ENCODE results near the gene PLG.
"Not testable (repeated sequence)": the region's sequence is repeated elsewhere in the genome, so short reads cannot be mapped to it uniquely, and the experiment has no call there.

PLG gene

DNA sequence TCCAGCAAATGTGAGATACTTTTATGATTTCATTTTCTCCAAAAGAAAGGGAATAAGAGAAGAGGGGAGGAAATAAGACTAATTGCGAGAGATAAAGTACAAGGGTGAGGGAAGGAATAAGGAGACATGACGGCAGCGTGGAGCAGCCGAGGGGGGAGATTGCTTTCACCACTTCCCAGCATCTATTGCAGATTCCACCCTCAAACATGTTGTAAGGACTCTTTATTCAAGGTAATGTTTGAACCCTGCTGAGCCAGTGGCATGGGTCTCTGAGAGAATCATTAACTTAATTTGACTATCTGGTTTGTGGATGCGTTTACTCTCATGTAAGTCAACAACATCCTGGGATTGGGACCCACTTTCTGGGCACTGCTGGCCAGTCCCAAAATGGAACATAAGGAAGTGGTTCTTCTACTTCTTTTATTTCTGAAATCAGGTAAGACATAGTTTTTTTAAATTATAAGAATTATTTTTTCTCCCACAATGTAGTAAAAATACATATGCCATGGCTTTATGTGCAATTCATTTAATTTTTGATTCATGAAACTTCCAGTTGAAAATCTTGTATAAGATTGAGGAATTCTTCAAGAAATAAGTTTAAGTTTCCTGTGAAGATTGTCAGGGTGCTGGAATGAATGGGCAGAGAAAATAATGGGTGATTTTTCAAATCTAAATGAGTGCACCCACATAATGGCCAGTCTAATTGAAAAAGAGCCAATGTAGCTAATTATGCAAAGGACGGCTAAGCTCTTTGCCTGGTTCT is at the start of gene PLG:
PLG (plus strand) TSS at position 327 of the 763 bp plus-strand sequence; CDS start at position 388, 61 bp downstream.
- not testable (repeated sequence) for DNase-seq (ENCODE audit: extremely low read depth, low read depth)

DNA sequence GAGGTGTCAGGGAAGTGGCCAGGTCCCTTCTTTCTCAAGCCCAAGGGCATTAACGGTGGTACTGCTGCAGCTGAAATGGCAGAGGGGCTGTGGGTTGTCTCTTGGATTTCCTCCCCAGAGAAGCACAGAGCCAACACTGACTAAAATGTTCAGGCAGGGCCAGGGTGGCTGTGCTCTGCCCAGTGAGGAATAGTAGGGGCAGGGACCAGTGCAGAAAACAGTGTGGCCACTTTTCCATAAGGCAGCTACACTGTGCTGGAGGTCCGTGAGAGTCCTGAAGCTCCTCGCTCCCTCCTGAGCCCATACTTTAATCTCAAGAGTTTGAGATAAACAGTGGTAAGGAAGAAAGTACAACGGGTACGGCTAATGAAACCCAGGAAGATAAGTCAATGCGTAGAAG is 42.5 kb upstream of the PLG start:
- no peak for DNase-seq (ENCODE audit: extremely low read depth, low read depth)

DNA sequence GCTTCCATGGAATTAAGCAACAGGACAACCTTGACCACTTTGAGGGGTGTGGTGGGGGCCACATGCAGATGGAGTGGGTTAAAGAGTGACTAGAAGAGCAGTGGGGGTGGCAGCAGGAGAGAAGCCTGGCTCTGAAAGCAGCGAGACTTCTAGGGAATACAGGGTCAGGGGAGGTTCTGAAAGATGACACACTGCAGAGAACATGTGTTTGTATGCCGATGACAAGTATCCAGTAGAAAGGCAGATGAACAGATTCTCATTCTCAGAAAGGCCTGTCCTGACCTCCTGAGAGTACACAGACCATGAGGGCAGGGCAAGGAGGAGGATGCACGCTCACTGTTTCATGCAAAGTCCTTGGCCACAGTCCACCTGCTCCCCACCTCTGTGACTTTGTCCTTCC is 40.8 kb upstream of the PLG start:
- no peak for DNase-seq (ENCODE audit: extremely low read depth, low read depth)
- TF ChIP-seq, protein P1, sequence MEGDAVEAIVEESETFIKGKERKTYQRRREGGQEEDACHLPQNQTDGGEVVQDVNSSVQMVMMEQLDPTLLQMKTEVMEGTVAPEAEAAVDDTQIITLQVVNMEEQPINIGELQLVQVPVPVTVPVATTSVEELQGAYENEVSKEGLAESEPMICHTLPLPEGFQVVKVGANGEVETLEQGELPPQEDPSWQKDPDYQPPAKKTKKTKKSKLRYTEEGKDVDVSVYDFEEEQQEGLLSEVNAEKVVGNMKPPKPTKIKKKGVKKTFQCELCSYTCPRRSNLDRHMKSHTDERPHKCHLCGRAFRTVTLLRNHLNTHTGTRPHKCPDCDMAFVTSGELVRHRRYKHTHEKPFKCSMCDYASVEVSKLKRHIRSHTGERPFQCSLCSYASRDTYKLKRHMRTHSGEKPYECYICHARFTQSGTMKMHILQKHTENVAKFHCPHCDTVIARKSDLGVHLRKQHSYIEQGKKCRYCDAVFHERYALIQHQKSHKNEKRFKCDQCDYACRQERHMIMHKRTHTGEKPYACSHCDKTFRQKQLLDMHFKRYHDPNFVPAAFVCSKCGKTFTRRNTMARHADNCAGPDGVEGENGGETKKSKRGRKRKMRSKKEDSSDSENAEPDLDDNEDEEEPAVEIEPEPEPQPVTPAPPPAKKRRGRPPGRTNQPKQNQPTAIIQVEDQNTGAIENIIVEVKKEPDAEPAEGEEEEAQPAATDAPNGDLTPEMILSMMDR (IDR thresholded peaks at IDR 0.05; ENCODE audit: low read depth, low read length), result no peak

More for the DNA sequence above, 42.5 kb upstream of the PLG start:
- TF ChIP-seq, protein P1 (IDR thresholded peaks at IDR 0.05; ENCODE audit: low read depth, low read length), result no peak

DNA sequence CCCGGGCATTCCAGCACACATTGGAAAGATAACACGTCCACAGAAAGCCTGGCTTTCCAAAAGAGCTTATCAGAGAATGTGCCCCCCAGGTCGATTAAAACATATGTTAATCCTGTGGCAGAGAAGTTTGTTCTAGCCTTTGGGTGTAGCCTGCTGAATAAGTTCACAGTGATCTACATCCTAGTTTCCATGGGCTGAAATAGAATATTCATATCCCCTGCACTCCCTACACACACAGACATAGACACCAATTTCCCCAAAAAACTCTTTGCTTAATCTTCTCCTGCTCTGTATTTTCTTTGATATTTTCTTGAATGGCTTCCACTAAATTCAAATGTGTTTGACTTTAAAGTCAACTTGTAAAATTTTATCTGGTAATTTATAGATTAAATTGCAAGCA is 39.6 kb upstream of the PLG start:
- TF ChIP-seq, protein P1 (IDR thresholded peaks at IDR 0.05; ENCODE audit: low read depth, low read length), result no peak
- DNase-seq (ENCODE audit: extremely low read depth, low read depth), result no peak

DNA sequence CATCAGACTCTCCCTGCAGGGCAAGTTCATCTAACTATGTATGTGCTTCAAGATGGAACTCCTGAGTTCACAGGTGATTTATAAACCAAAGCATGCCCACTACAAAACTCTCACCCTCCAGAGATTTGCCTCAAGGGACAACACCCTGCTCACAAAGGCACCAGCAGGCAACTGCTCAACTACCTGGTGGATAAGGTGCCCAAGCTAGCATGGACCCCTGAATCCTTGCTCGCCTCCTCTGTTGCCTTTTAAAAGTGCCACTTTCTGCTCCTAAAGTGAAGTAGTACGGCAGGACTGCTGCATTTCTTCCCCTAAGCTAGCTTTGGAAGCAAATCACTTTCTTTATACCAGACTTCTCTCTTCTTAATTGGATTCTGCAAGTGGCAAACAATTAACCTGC is 39.2 kb upstream of the PLG start:
- TF ChIP-seq, protein P1 (IDR thresholded peaks at IDR 0.05; ENCODE audit: low read depth, low read length), result no peak
- no peak for DNase-seq (ENCODE audit: extremely low read depth, low read depth)

DNA sequence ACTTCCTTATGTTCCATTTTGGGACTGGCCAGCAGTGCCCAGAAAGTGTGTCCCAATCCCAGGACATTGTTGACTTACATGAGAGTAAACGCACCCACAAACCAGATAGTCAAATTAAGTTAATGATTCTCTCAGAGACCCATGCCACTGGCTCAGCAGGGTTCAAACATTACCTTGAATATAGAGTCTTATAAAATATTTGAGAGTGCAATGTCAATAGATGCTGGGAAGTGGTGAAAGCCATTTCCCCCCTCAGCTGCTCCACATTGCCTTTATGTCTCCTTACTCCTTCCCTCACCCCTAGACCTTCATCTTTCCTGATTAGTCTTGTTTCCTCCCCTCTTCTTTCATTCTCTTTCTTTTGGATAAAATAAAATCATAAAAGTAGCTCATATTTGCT is 37.8 kb upstream of the PLG start, which contains the start of gene LPA:
LPA (minus strand) TSS at position 78 of the 400 bp plus-strand sequence; CDS start at position 17, 61 bp downstream.
- not testable (repeated sequence) for DNase-seq (ENCODE audit: extremely low read depth, low read depth)

DNA sequence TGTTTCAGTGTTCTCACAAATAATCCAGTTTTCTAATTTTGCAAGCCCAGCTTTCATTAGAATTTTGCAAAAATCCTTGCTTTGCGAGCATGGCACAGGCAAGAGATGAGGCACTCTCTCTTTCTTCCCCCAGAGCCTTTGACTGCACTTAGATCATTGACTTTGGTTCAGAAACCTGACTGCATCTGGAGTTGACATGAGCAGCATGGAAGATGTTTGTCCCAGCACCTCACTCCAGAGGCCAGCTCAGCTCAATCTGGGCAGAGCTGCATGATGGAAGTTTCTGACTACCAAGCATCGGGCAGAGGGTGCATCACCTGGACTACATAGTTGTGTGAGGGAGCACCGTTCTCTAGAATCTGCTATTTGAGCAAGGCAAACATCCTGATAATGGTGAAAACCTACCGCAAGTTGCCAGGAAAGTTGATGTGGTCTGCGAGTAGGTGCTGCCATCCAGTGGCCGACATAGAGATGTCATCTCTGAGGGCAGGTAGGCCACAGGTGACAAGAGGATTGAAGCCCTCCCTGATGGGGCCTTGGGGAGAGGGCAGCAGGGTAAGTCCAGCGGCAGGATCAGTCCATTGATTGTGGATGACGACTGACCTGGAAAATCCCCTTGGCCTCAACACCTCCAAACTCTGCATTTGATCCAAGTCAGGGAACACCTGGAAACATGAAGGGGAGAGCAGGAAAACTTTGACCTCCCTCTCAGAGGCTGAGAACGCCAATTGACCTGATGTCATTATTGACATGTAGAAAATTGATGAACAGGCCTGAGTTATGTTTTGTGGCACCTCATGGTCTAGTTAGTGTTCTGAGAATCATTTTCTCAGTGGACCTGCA is 34.2 kb upstream of the PLG start:
- no peak for DNase-seq (ENCODE audit: extremely low read depth, low read depth)
- TF ChIP-seq, protein P1 (IDR thresholded peaks at IDR 0.05; ENCODE audit: low read depth, low read length), result no peak

DNA sequence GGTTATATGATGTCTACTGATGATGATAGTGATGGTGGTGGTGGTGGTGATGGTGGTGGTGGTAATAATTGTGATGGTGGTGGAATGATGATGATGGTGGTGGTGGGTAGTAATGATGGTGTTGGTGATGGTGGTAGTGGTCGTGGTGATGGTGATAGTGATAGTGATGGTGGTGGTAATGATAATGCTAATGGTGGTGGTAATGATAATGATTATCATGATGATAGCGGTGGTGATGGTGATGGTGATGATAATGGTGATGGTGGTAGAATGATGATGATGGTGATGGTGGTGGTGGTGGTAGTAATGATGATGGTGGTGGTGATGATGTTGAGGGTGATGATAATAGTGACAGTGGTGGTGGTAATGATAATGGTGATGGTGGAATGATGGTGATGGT is 33.5 kb upstream of the PLG start:
- DNase-seq (ENCODE audit: extremely low read depth, low read depth), result no peak
- TF ChIP-seq, protein P1 (IDR thresholded peaks at IDR 0.05; ENCODE audit: low read depth, low read length), result no peak

DNA sequence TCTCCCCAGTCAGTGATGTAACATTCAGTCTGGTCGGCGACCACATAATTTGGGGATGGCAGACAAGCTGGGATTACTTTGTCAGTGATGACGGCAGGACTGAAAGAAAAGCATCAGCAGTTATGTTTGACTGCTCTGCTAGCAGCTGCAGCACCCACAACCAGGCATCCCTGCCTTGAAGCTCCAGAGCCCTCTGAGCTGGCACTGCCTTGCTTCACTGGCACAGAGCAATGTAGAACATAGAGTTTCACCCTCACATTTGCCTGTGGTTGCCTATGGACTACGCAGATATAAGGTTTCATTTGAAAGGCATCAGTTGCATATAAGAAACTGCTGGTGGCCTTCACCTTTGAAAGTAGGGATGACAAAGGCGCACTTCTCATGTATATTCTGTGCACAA is 25.6 kb upstream of the PLG start:
- not testable (repeated sequence) for DNase-seq (ENCODE audit: extremely low read depth, low read depth)

Data from AG09319 (cell line).